Ovary (tissue), 9 donors: ENCODE data around the gene PES1. TPM values are rescaled to one million over a fixed set of nuclear protein-coding genes. Genes with fewer than 3 reads are reported as not detected.

Experiments
- DNase-seq, 5 donors: peaks; one replicate each; pipeline ENCODE4 v3.0.0-alpha.2; 2019 to 2020
- H3K27ac ChIP-seq, 2 donors: fragments of 200-600 bp; one replicate each; pipeline versions ENCODE4 v1.5.1 to v1.8.0; 2019 to 2022
- H3K27me3 ChIP-seq: fragments of 200-600 bp; one replicate; pipeline ENCODE4 v1.8.0; 2022
- H3K36me3 ChIP-seq: fragments of 200-600 bp; sonication (generic); one replicate; pipeline ENCODE4 v1.5.1; 2019
- H3K4me1 ChIP-seq: one replicate; pipeline ENCODE4 v1.8.1; 2013; ENCODE audit warnings: mild to moderate bottlenecking, moderate library complexity; ENCODE audit not compliant: insufficient read depth
- H3K4me3 ChIP-seq: fragments of 200-600 bp; sonication (generic); one replicate; pipeline ENCODE4 v1.5.1; 2017
- H3K9me3 ChIP-seq, 2 donors: fragments of 200-600 bp in 1 of 2; sonication (generic) in 1 of 2; one replicate each; pipeline versions ENCODE4 v1.5.1 to v1.8.1; 2013 to 2019; ENCODE audit warnings: mild to moderate bottlenecking in 1 of 2, moderate library complexity in 1 of 2
- EP300 ChIP-seq: sonication (generic); formaldehyde crosslinking; IDR thresholded peaks from one replicate; pipeline ENCODE4 v1.6.1; 2017; ENCODE audit warnings: antibody characterized with exemption
- POLR2A ChIP-seq: fragments of 450-650 bp; IDR thresholded peaks from one replicate; pipeline ENCODE4 v1.6.1; 2017; ENCODE audit warnings: antibody characterized with exemption, mild to moderate bottlenecking, moderate library complexity
- WGBS, 3 donors: extraction: QIAGEN DNeasy Blood & Tissue Kit in 1 of 3; methylation state at CpG; one replicate each; pipeline versions ENCODE4 v1.1.5 to v1.1.7; 2013 to 2017; 5-methylcytosine and 5-hydroxymethylcytosine counted together
- intact Hi-C, 4 donors: fragments of 100-400 bp; cut with DNase I; formaldehyde crosslinking; loops; one replicate each; pipeline versions ENCODE4 v1.11.0 to v1.15.1; 2022 to 2023
- polyA plus RNA-seq, 2 donors: library from polyadenylated mRNA; stranded (reverse); fragments of 200-250 nt in 1 of 2; fragments of 350-450 nt in 1 of 2; fragmentation: Illumina TruSeq in 1 of 2; extraction: RNeasy Lipid Tissue Mini Kit (QIAGEN cat#74804) in 1 of 2; gene quantifications; one replicate each; pipeline ENCODE4 v1.2.3, GENCODE V29; 2013 to 2014
- total RNA-seq, 7 donors: library from RNA; depleted of rRNA in 2 of 7; stranded (reverse); fragments of >200 nt in 2 of 7; fragmentation: NEBNext Ultra II Directional in 3 of 7; extraction: Animal tissue kit (Norgen Biotek cat#: 25700) in 3 of 7; gene quantifications; one replicate each; pipeline versions ENCODE4 v1.1.0 to v1.2.4, GENCODE V29; 2016 to 2023
- TF ChIP-seq, protein P1 (sequence below), 3 donors: fragments of 450-650 bp in 2 of 3; fragments of 200-600 bp in 1 of 3; IDR thresholded peaks; one replicate each; pipeline versions ENCODE4 v1.5.1 to v1.8.0; 2016 to 2022; ENCODE audit warnings: antibody characterized with exemption in 3 of 3, mild to moderate bottlenecking in 1 of 3
- donor health status: DM: no; HTN: no; CAD: no; lungs with moderate emphysema.
- donor health status: DM: no; HTN: no; CAD: no.
- donor health status: Bipolar disorder and iron deficiency.
- donor health status: DM: yes; HTN: yes; CAD: no.
- donor health status: DM: no; HTN: no; CAD: no.
- donor health status: DM: yes; HTN: yes; CAD: no.

Gene PES1
- total and polyA plus RNA-seq, 9 donors = 29.0 to 82.3 (median 62.5) TPM

- no peaks in the 10 kb centered on the region for H3K27me3 ChIP-seq
- DNase-seq = no peak
- no peaks in the 10 kb centered on the region for H3K9me3 ChIP-seq
- H3K4me3 ChIP-seq = no peak overlapping the region
- H3K27ac ChIP-seq = no peak overlapping the region
- TF ChIP-seq POLR2A = no peak
- TF ChIP-seq, protein P1, sequence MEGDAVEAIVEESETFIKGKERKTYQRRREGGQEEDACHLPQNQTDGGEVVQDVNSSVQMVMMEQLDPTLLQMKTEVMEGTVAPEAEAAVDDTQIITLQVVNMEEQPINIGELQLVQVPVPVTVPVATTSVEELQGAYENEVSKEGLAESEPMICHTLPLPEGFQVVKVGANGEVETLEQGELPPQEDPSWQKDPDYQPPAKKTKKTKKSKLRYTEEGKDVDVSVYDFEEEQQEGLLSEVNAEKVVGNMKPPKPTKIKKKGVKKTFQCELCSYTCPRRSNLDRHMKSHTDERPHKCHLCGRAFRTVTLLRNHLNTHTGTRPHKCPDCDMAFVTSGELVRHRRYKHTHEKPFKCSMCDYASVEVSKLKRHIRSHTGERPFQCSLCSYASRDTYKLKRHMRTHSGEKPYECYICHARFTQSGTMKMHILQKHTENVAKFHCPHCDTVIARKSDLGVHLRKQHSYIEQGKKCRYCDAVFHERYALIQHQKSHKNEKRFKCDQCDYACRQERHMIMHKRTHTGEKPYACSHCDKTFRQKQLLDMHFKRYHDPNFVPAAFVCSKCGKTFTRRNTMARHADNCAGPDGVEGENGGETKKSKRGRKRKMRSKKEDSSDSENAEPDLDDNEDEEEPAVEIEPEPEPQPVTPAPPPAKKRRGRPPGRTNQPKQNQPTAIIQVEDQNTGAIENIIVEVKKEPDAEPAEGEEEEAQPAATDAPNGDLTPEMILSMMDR (IDR thresholded peaks at IDR 0.05) = no peak
- TF ChIP-seq EP300 = no peak
- no peaks in the 10 kb centered on the region for H3K4me1 ChIP-seq
- intact Hi-C loops = no loop called here
- H3K36me3 ChIP-seq = no peaks in the 10 kb centered on the region
- 79 to 88% (median 87%) methylated on average over 7 of the region's 7 CpGs for WGBS, 3 donors
Measured at GRCh38 chr22:30615543-30615954, 23.8 kb upstream of the PES1 start.

DNA sequence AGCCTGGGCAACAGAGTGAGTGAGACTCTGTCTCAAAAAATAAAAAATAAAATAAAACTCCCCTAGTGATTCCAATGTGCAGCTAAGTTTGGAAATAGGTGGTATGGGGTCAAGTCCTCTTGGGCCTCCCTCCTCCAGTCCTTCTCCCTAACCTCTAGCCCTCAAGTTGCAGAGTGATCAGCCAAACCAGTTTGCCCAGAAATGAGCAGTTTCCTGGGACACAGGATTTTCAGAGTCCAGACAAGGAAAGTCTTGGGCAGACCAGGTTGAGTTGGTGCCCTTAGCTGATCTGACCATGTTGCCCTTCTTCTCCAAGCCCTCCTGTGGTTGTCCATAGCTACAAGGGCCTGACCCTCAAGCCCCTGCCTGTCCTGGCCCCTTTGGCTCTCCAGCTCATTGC lies 23.2 kb upstream of the PES1 start:
- H3K4me1 ChIP-seq = no peaks in the 10 kb centered on the region
- H3K27me3 ChIP-seq = no peaks in the 10 kb centered on the region
- H3K27ac ChIP-seq = no peak overlapping the region
- intact Hi-C loops = no loop called here
- no peak for DNase-seq
- TF ChIP-seq, protein P1 (IDR thresholded peaks at IDR 0.05) = no peak
- TF ChIP-seq POLR2A (no peak), EP300 (no peak)
- no peaks in the 10 kb centered on the region for H3K9me3 ChIP-seq
- H3K36me3 ChIP-seq = no peaks in the 10 kb centered on the region
- no peak overlapping the region for H3K4me3 ChIP-seq

DNA sequence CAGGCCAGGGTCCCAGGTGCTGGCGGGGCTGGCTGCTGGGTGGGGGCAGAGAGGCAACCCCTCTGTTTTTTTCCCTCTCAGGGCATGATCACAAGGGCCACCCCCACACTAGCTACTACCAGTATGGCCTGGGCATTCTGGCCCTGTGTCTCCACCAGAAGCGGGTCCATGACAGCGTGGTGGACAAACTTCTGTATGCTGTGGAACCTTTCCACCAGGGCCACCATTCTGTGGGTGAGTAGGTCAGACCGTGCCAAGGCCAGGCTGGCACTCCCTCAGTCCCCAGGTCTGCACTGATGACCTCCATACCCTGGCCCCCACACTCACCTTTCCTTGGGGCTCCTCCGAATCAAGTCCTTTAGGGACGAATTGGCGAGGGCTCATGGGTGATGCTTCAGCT lies 22.6 kb upstream of the PES1 start:
- H3K4me3 ChIP-seq = no peak overlapping the region
- no peak overlapping the region for H3K27ac ChIP-seq
- TF ChIP-seq, protein P1 (IDR thresholded peaks at IDR 0.05) = no peak
- TF ChIP-seq EP300 = no peak
- no peak for TF ChIP-seq POLR2A
- H3K4me1 ChIP-seq = peaks cover 2% of the 10 kb centered on the region
- H3K36me3 ChIP-seq = no peaks in the 10 kb centered on the region
- 90 to 98% (median 95%) methylated on average over 7 of the region's 7 CpGs for WGBS, 3 donors
- no peak for DNase-seq
- intact Hi-C loops = no loop called here
- H3K9me3 ChIP-seq = no peaks in the 10 kb centered on the region
- H3K27me3 ChIP-seq = no peaks in the 10 kb centered on the region

DNA sequence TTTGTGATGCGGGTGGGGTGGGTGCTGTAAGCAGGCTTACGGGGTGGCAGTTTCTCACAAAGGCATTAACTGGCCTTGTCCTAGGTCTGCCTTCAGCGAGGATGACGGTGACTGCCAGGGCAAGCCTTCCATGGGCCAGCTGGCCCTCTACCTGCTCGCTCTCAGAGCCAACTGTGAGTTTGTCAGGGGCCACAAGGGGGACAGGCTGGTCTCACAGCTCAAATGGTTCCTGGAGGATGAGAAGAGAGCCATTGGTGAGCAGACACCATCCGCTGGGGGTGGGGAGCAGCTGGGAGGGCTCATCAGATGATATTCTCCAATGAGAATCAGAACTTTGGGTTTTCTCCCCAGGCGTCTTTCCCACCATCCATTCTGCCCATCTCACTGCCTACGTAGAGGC lies 21.1 kb upstream of the PES1 start:
- intact Hi-C loops = no loop called here
- no peak for DNase-seq
- Histone ChIP-seq H3K27ac (no peak overlapping the region), H3K4me1 (peaks cover 5% of the 10 kb centered on the region), H3K27me3 (no peaks in the 10 kb centered on the region), H3K36me3 (no peaks in the 10 kb centered on the region), H3K4me3 (no peak overlapping the region), H3K9me3 (no peaks in the 10 kb centered on the region)
- 94 to 96% (median 95%) methylated on average over 8 of the region's 8 CpGs for WGBS, 3 donors
- TF ChIP-seq EP300 = no peak
- TF ChIP-seq POLR2A = no peak
- TF ChIP-seq, protein P1 (IDR thresholded peaks at IDR 0.05) = no peak

- TF ChIP-seq POLR2A = no peak
- no peak for TF ChIP-seq EP300
- TF ChIP-seq, protein P1 (IDR thresholded peaks at IDR 0.05) = no peak
- Histone ChIP-seq H3K27ac (no peak overlapping the region), H3K36me3 (no peaks in the 10 kb centered on the region), H3K27me3 (no peaks in the 10 kb centered on the region), H3K4me3 (no peak overlapping the region), H3K9me3 (no peaks in the 10 kb centered on the region), H3K4me1 (peaks cover 5% of the 10 kb centered on the region)
- WGBS, 3 donors = 96 to 100% (median 97%) methylated on average over 3 of the region's 3 CpGs
- intact Hi-C loops = no loop called here
- no peak for DNase-seq
Measured at GRCh38 chr22:30611197-30611596, 19.5 kb upstream of the PES1 start.
